GM12878 (cell line): Measurements from ENCODE around the gene EFHC1. TPM values are rescaled to one million over a fixed set of nuclear protein-coding genes. Genes with fewer than 3 reads are reported as not detected.

Source experiments
- BCL11A ChIP-seq: IDR thresholded peaks from 2 replicates; pipeline ENCODE4 v1.6.1; 2011; ENCODE audit warnings: low read depth, low read length
- CBX3 ChIP-seq: fragments of 200-600 bp; sonication (generic); IDR thresholded peaks from 2 replicates; pipeline ENCODE4 v1.6.1; 2016; ENCODE audit warnings: low read depth, borderline replicate concordance
- CBX5 ChIP-seq: sonication (generic); IDR thresholded peaks from 2 replicates; pipeline ENCODE4 v1.6.1; 2016; ENCODE audit warnings: low read depth, moderate library complexity, mild to moderate bottlenecking, inconsistent platforms
- CREB1 ChIP-seq: IDR thresholded peaks from 2 replicates; pipeline ENCODE4 v1.6.1; 2012; ENCODE audit warnings: low read depth, mild to moderate bottlenecking, inconsistent platforms
- DPF2 ChIP-seq: fragments of 450-650 bp; IDR thresholded peaks from 2 replicates; pipeline ENCODE4 v1.6.1; 2017; ENCODE audit warnings: mild to moderate bottlenecking
- GATAD2B ChIP-seq: fragments of 450-650 bp; conservative IDR thresholded peaks from 2 replicates; pipeline ENCODE4 v1.6.1; 2017; ENCODE audit warnings: low read depth, mild to moderate bottlenecking, moderate library complexity
- IKZF2 ChIP-seq, 2 experiments: fragments of 450-650 bp; IDR thresholded peaks; 2 replicates each; pipeline ENCODE4 v1.6.1; 2017; ENCODE audit warnings: mild to moderate bottlenecking in 2 of 2, moderate library complexity in 2 of 2
- MTA3 ChIP-seq: IDR thresholded peaks from 2 replicates; pipeline ENCODE4 v1.6.1; 2012; ENCODE audit warnings: low read length, inconsistent platforms, borderline replicate concordance
- RAD51 ChIP-seq: fragments of 450-650 bp; IDR thresholded peaks from 2 replicates; pipeline ENCODE4 v1.6.1; 2016; ENCODE audit warnings: moderate library complexity, mild to moderate bottlenecking, inconsistent platforms
- RUNX3 ChIP-seq: IDR thresholded peaks from 2 replicates; pipeline ENCODE4 v1.6.1; 2012; ENCODE audit warnings: low read length, inconsistent platforms
- SREBF1 ChIP-seq: IDR thresholded peaks from 2 replicates; pipeline ENCODE4 v1.6.1; 2012; ENCODE audit warnings: mild to moderate bottlenecking, low read length
- SRF ChIP-seq, 2 experiments: IDR thresholded peaks; 2 replicates each; pipeline ENCODE4 v1.6.1; 2011; ENCODE audit warnings: low read depth in 2 of 2, low read length in 2 of 2, mild to moderate bottlenecking in 1 of 2, moderate library complexity in 1 of 2
- TCF12 ChIP-seq: IDR thresholded peaks from 2 replicates; pipeline ENCODE4 v1.6.1; 2011; ENCODE audit warnings: low read depth, mild to moderate bottlenecking, low read length
- TCF3 ChIP-seq: IDR thresholded peaks from 2 replicates; pipeline ENCODE4 v1.6.1; 2012; ENCODE audit warnings: low read depth, mild to moderate bottlenecking, low read length, borderline replicate concordance; ENCODE audit not compliant: insufficient read depth
- WRNIP1 ChIP-seq: IDR thresholded peaks from 2 replicates; pipeline ENCODE4 v1.6.1; 2011; ENCODE audit warnings: low read depth, low read length, improper control_type of control experiment, borderline replicate concordance
- polyA plus RNA-seq, 11 experiments: library from polyadenylated mRNA; depleted of rRNA in 4 of 11; unstranded in 6 of 11; stranded (reverse) in 5 of 11; fragments of >200 nt; fragmentation: Nextera tagmentation in 4 of 11; fragmentation: Illumina TruSeq in 1 of 11; extraction: Ambion mirVana in 4 of 11; extraction: Trizol in 1 of 11; gene quantifications; 1 replicate in 1 of 11; 2 replicates in 10 of 11; pipeline versions ENCODE4 v1.2.1 to v1.2.3, GENCODE V29; 2011 to 2016; ENCODE audit warnings: inconsistent platforms in 2 of 11, missing spikeins in 2 of 11, low read depth in 1 of 11
- total RNA-seq, 4 experiments: library from RNA; depleted of rRNA in 3 of 4; stranded (reverse); fragments of >200 nt in 3 of 4; fragmentation: Illumina TruSeq in 1 of 4; extraction: Trizol in 1 of 4; gene quantifications; 2 replicates each; pipeline versions ENCODE4 v1.2.1 to v1.2.3, GENCODE V29; 2013 to 2021
- TF ChIP-seq, protein P1 (sequence below): fragments of 450-650 bp; IDR thresholded peaks from 2 replicates; pipeline ENCODE4 v1.6.1; 2018; ENCODE audit warnings: borderline replicate concordance, mild to moderate bottlenecking; ENCODE audit not compliant: partially characterized antibody
- TF ChIP-seq, protein P2 (sequence below): fragments of 450-650 bp; IDR thresholded peaks from 2 replicates; pipeline ENCODE4 v1.6.1; 2017; ENCODE audit warnings: mild to moderate bottlenecking
- TF ChIP-seq, protein P3 (sequence below): fragments of 450-650 bp; IDR thresholded peaks from 2 replicates; pipeline ENCODE4 v1.6.1; 2016; ENCODE audit warnings: mild to moderate bottlenecking
- TF ChIP-seq, protein P4 (sequence below): IDR thresholded peaks from 2 replicates; pipeline ENCODE4 v1.6.1; 2012; ENCODE audit warnings: low read length, inconsistent platforms
- TF ChIP-seq, protein P5 (sequence below): IDR thresholded peaks from 2 replicates; pipeline ENCODE4 v1.6.1; 2012; ENCODE audit warnings: mild to moderate bottlenecking, low read depth, low read length

The EFHC1 gene
- total and polyA plus RNA-seq, 10 of the 15 experiments (the other 5 are each of a cell fraction or from before 2014, with no cell fraction given) = 5.5 to 14.5 (median 8.8) TPM

DNA sequence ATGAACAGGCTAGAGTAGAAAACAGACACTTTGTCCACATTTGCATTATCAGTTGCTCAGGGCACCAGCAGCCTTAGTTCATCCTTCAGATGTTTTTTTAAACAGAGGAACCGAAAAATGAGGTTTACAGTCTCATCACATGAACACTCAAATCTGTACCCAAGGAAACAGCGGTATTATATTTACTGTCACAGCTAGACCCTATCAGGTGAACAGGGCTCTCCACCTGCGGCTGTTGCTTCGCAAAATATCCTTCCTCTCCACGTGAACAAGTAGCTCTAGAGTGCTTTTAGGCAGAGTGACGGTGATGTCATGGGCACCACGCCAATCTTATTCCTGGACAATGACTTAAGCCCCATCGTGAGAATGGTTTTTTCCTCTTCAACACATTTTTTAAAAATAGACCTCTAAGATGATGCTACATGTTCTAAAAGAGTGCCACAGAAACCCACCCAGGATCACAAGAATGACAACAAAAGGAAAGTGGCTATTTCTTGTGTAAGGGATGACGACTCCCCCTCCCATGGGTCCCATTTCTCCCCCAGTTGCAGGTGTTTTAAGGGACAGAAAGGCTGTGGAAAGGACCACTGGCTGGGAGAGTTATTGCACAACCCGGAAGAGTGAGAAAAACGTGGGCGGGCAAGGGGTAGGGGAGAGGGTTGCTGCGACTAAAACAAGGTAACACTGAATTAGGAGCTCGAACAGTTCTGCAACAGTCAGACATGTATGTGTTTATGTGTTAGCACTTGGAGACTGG is 77.7 kb downstream of the EFHC1 start (continued):
- TF ChIP-seq CBX3 = no peak
- TF ChIP-seq MTA3 = peak; percentile 90; the same call in 1 of the 2 replicates
- no peak for TF ChIP-seq SRF (IDR thresholded peaks at IDR 0.05; ENCODE audit: low read depth in 2 of 2, low read length in 2 of 2)
- TF ChIP-seq, protein P1, sequence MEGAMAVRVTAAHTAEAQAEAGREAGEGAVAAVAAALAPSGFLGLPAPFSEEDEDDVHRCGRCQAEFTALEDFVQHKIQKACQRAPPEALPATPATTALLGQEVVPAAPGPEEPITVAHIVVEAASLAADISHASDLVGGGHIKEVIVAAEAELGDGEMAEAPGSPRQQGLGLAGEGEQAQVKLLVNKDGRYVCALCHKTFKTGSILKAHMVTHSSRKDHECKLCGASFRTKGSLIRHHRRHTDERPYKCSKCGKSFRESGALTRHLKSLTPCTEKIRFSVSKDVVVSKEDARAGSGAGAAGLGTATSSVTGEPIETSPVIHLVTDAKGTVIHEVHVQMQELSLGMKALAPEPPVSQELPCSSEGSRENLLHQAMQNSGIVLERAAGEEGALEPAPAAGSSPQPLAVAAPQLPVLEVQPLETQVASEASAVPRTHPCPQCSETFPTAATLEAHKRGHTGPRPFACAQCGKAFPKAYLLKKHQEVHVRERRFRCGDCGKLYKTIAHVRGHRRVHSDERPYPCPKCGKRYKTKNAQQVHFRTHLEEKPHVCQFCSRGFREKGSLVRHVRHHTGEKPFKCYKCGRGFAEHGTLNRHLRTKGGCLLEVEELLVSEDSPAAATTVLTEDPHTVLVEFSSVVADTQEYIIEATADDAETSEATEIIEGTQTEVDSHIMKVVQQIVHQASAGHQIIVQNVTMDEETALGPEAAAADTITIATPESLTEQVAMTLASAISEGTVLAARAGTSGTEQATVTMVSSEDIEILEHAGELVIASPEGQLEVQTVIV = no peak
- TF ChIP-seq TCF12 = peak; percentile 90
- peak; percentile 93 for TF ChIP-seq CREB1
- TF ChIP-seq RAD51 = peak; percentile 92
- peak; percentile 95 for TF ChIP-seq RUNX3
- peak; percentile 43; the same call in 1 of the 2 replicates for TF ChIP-seq GATAD2B
- TF ChIP-seq DPF2 = no peak; the same call in 1 of the 2 replicates
- TF ChIP-seq, protein P2, sequence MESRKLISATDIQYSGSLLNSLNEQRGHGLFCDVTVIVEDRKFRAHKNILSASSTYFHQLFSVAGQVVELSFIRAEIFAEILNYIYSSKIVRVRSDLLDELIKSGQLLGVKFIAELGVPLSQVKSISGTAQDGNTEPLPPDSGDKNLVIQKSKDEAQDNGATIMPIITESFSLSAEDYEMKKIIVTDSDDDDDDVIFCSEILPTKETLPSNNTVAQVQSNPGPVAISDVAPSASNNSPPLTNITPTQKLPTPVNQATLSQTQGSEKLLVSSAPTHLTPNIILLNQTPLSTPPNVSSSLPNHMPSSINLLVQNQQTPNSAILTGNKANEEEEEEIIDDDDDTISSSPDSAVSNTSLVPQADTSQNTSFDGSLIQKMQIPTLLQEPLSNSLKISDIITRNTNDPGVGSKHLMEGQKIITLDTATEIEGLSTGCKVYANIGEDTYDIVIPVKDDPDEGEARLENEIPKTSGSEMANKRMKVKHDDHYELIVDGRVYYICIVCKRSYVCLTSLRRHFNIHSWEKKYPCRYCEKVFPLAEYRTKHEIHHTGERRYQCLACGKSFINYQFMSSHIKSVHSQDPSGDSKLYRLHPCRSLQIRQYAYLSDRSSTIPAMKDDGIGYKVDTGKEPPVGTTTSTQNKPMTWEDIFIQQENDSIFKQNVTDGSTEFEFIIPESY = no peak
- no peak; the same call in 1 of the 2 replicates for TF ChIP-seq CBX5
- TF ChIP-seq, protein P3, sequence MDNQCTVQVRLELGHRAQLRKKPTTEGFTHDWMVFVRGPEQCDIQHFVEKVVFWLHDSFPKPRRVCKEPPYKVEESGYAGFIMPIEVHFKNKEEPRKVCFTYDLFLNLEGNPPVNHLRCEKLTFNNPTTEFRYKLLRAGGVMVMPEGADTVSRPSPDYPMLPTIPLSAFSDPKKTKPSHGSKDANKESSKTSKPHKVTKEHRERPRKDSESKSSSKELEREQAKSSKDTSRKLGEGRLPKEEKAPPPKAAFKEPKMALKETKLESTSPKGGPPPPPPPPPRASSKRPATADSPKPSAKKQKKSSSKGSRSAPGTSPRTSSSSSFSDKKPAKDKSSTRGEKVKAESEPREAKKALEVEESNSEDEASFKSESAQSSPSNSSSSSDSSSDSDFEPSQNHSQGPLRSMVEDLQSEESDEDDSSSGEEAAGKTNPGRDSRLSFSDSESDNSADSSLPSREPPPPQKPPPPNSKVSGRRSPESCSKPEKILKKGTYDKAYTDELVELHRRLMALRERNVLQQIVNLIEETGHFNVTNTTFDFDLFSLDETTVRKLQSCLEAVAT = peak; percentile 70; the same call in 1 of the 2 replicates
- TF ChIP-seq, protein P4, sequence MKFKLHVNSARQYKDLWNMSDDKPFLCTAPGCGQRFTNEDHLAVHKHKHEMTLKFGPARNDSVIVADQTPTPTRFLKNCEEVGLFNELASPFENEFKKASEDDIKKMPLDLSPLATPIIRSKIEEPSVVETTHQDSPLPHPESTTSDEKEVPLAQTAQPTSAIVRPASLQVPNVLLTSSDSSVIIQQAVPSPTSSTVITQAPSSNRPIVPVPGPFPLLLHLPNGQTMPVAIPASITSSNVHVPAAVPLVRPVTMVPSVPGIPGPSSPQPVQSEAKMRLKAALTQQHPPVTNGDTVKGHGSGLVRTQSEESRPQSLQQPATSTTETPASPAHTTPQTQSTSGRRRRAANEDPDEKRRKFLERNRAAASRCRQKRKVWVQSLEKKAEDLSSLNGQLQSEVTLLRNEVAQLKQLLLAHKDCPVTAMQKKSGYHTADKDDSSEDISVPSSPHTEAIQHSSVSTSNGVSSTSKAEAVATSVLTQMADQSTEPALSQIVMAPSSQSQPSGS = peak; percentile 100
- no peak for TF ChIP-seq WRNIP1
- TF ChIP-seq, protein P5, sequence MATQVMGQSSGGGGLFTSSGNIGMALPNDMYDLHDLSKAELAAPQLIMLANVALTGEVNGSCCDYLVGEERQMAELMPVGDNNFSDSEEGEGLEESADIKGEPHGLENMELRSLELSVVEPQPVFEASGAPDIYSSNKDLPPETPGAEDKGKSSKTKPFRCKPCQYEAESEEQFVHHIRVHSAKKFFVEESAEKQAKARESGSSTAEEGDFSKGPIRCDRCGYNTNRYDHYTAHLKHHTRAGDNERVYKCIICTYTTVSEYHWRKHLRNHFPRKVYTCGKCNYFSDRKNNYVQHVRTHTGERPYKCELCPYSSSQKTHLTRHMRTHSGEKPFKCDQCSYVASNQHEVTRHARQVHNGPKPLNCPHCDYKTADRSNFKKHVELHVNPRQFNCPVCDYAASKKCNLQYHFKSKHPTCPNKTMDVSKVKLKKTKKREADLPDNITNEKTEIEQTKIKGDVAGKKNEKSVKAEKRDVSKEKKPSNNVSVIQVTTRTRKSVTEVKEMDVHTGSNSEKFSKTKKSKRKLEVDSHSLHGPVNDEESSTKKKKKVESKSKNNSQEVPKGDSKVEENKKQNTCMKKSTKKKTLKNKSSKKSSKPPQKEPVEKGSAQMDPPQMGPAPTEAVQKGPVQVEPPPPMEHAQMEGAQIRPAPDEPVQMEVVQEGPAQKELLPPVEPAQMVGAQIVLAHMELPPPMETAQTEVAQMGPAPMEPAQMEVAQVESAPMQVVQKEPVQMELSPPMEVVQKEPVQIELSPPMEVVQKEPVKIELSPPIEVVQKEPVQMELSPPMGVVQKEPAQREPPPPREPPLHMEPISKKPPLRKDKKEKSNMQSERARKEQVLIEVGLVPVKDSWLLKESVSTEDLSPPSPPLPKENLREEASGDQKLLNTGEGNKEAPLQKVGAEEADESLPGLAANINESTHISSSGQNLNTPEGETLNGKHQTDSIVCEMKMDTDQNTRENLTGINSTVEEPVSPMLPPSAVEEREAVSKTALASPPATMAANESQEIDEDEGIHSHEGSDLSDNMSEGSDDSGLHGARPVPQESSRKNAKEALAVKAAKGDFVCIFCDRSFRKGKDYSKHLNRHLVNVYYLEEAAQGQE = no peak
- peak; percentile 66 to 74 for TF ChIP-seq IKZF2 (IDR thresholded peaks at IDR 0.05)
- peak; percentile 80 for TF ChIP-seq BCL11A
- no peak for TF ChIP-seq SREBF1
- TF ChIP-seq TCF3 = peak; percentile 78; the same call in 1 of the 2 replicates
